NCI-H748 treated with DMSO at 0.1 percent for 48 hours (cell line): ENCODE results near the gene PDPN.

Experiments used
- DNase-seq: peaks from one replicate; lab custom pipeline; 2025; lab: John Stamatoyannopoulos, UW

The PDPN gene

GRCh38 chr1:13617773-13618172, 34.1 kb downstream of the PDPN start:
- DNase-seq, result no peak

- DNase-seq, result no peak
Observed at GRCh38 chr1:13618483-13618882, 34.9 kb downstream of the PDPN start.

GRCh38 chr1:13619909-13620308, 36.3 kb downstream of the PDPN start:
- DNase-seq, result no peak

- no peak for DNase-seq
Observed at GRCh38 chr1:13620825-13621224, 37.2 kb downstream of the PDPN start.

GRCh38 chr1:13622446-13622845, 38.8 kb downstream of the PDPN start:
- DNase-seq, result no peak

GRCh38 chr1:13623021-13623637, 39.5 kb downstream of the PDPN start:
- DNase-seq, result no peak

- no peak for DNase-seq
Observed at GRCh38 chr1:13624526-13624925, 40.9 kb downstream of the PDPN start.

GRCh38 chr1:13627127-13627526, 43.5 kb downstream of the PDPN start:
- DNase-seq, result no peak

- no peak for DNase-seq
Observed at GRCh38 chr1:13628218-13628617, 44.6 kb downstream of the PDPN start.

- DNase-seq, result no peak
Observed at GRCh38 chr1:13628711-13629110, 45.1 kb downstream of the PDPN start.

GRCh38 chr1:13642306-13643004, 58.8 kb downstream of the PDPN start:
- DNase-seq, result no peak

- no peak for DNase-seq
Observed at GRCh38 chr1:13643017-13643416, 59.4 kb downstream of the PDPN start.

- DNase-seq, result no peak
Observed at GRCh38 chr1:13646521-13646920, 62.9 kb downstream of the PDPN start.

GRCh38 chr1:13651279-13651678, 67.6 kb downstream of the PDPN start:
- no peak for DNase-seq

- no peak for DNase-seq
Observed at GRCh38 chr1:13652238-13652637, 68.6 kb downstream of the PDPN start.

GRCh38 chr1:13661539-13661938, 77.9 kb downstream of the PDPN start:
- DNase-seq, result no peak

GRCh38 chr1:13662493-13662892, 78.9 kb downstream of the PDPN start:
- DNase-seq, result no peak

GRCh38 chr1:13663969-13664368, 80.3 kb downstream of the PDPN start:
- no peak for DNase-seq

- no peak for DNase-seq
Observed at GRCh38 chr1:13664451-13664850, 80.8 kb downstream of the PDPN start.

GRCh38 chr1:13666317-13666716, 82.7 kb downstream of the PDPN start:
- DNase-seq, result no peak
